Measurements from ENCODE around the gene PAQR6.

PAQR6 gene, protein sequence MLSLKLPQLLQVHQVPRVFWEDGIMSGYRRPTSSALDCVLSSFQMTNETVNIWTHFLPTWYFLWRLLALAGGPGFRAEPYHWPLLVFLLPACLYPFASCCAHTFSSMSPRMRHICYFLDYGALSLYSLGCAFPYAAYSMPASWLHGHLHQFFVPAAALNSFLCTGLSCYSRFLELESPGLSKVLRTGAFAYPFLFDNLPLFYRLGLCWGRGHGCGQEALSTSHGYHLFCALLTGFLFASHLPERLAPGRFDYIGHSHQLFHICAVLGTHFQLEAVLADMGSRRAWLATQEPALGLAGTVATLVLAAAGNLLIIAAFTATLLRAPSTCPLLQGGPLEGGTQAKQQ

DNA sequence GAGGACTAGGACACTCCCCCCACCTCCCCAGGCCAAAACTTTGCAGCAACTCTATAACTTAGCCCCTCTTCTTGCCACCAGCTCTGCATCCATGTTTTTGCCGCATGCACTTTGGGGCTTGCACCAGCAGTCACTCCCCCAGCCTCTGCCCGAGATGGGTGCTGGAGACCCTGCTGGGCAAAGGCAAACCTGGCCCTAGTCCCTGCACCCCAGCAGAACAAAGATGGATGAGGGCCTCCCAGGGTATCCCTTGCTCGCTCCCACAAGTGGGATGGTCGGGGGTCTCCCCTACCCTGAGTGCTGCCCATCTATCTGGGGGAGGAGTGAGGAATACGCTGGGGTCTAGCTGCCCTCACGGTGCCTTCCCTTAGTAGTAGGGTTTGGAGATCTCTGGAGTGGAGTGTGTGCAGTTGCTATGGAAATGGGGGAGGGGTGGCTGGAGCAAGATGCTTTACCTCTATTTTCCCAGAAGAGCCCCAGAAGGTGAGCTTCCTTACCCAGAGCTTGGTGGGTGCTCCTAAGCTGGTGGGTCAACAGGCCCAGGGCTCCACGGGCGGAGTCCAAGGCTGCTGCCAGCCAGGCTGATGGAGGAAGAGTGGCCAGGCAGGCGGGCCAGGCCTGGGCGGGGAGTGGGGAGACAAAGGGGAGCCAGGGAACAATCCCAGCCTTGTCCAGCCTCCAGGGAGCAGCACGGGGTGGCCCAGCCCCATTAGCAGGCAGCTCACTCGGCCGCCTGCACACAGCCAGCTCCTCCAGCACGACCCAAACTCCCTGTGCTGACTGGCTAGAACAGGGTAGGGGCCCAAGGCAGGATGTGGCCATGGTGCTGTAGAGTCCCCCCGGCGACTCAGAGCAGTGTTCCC is at the start of gene PAQR6:
Gene PAQR6 (minus strand): TSS at position 597 of the 863 bp plus-strand sequence. CDS start 1,325 bp downstream, outside the sequence.
- TF ChIP-seq, protein P1, sequence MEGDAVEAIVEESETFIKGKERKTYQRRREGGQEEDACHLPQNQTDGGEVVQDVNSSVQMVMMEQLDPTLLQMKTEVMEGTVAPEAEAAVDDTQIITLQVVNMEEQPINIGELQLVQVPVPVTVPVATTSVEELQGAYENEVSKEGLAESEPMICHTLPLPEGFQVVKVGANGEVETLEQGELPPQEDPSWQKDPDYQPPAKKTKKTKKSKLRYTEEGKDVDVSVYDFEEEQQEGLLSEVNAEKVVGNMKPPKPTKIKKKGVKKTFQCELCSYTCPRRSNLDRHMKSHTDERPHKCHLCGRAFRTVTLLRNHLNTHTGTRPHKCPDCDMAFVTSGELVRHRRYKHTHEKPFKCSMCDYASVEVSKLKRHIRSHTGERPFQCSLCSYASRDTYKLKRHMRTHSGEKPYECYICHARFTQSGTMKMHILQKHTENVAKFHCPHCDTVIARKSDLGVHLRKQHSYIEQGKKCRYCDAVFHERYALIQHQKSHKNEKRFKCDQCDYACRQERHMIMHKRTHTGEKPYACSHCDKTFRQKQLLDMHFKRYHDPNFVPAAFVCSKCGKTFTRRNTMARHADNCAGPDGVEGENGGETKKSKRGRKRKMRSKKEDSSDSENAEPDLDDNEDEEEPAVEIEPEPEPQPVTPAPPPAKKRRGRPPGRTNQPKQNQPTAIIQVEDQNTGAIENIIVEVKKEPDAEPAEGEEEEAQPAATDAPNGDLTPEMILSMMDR (IDR thresholded peaks at IDR 0.05; ENCODE audit: insufficient read depth, low read depth, low read length, missing control alignments), result no peak
- no peak for DNase-seq (ENCODE audit: low read depth)
- H3K4me3 ChIP-seq (ENCODE audit: low read depth, low read length), result no peak within 1 kb of the TSS

DNA sequence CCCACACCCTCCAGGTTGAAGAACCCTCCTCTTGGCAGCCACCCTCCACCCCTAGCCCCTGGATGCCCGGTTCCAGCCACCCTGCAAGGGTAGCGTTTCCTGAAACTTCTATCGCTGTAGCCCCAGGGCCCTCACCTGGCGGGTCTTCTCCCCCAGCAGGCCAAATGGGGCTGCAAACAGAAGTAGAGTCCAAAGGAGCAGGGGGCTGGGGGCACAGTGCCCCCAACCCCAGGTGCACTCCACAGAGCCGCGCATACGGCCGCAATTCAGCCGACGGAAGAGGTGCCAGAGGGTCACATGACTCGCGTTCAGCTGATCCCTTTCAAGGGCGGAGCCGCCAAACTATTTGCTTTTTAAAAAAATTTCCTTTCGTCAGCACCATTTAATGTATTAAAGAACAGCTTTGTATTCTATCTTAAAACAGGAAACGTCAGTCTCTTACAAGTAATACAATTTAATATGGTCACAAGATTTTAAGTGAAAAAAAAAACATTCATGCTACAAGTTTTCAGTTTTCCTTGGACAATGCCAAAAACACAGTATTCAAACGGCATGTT is 47.6 kb upstream of the PAQR6 start, which contains the start of gene GLMP:
Gene GLMP (minus strand): TSS at position 289 of the 557 bp plus-strand sequence. CDS start 34 bp downstream, at position 255.
- TF ChIP-seq, protein P1 (IDR thresholded peaks at IDR 0.05; ENCODE audit: insufficient read depth, low read depth, low read length, missing control alignments), result no peak
- H3K4me3 ChIP-seq (ENCODE audit: low read depth, low read length), result peak within 1 kb of the TSS; percentile 99
- peak; percentile 59 for DNase-seq (ENCODE audit: low read depth)

DNA sequence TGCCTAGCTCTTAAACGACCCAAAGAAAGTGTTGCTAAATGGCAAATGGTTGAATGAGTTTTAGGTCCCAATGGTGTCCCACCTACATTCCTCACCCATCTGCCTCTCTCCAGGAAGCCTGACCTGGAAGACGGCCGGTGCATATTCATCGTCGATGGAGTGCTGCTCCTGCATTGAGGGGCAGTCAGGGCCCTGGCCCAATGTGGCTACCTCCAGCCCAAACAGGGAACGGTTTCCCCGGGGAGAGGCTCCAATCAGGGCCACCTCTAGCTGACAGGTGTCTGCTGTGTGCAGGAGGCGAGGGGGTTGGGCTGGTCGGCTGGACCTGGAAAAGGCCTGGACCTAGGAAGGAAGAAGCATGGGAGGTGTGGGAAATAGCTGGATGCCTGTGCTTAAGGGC is 46.0 kb upstream of the PAQR6 start:
- TF ChIP-seq, protein P1 (IDR thresholded peaks at IDR 0.05; ENCODE audit: insufficient read depth, low read depth, low read length, missing control alignments), result no peak
- H3K4me3 ChIP-seq (ENCODE audit: low read depth, low read length), result no peak overlapping the region
- no peak for DNase-seq (ENCODE audit: low read depth)

DNA sequence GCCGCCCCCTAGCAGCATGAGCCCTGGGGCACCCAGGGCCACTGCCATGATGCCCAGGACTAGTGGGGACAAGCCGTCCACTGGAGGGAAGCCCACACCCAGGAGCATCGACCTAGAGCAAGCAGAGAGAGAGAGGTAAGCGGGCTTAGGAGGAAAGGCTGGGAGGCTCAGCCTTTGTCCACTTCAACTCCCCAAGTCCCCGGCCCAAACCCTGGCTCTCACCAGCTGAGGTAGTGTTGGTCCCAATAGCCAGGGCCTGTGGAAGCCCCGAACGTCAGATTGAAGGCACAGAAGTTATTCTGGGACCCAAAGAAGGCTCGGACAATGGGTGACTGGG is 45.2 kb upstream of the PAQR6 start:
- no peak overlapping the region for H3K4me3 ChIP-seq (ENCODE audit: low read depth, low read length)
- no peak for DNase-seq (ENCODE audit: low read depth)
- TF ChIP-seq, protein P1 (IDR thresholded peaks at IDR 0.05; ENCODE audit: insufficient read depth, low read depth, low read length, missing control alignments), result no peak

DNA sequence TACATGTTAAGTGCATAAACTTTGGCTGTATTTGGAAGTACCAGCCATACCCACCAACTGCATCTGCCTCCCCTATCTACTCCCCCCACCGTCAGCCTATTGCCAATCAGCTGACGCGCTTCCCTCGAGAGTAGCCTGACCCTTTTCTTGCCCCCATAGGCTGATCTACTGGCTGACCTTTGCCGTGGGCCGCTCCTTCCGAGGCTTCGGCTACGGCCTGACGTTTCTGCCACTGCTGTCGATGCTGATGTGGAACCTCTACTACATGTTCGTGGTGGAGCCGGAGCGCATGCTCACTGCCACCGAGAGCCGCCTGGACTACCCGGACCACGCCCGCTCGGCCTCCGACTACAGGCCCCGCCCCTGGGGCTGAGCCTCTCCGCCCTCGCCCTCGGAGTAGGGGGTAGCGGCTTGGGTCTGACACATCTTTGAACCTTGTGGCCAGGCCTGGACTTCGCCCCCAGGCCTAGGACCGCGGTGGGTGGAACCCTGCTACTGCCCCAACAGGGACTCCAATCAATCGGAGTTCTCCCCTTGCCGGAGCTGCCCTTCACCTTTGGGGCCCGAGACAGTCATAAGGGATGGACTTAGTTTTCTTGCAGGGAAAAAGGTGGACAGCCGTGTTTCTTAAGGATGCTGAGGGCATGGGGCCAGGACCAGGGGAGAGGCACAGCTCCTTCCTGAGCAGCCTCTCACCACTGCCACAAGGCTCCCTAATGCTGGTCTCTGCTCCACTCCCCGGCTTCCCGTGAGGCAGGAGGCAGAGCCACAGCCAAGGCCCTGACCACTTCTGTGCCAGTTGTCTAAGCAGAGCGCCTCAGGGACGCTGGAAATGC is 43.6 kb upstream of the PAQR6 start:
- no peak overlapping the region for H3K4me3 ChIP-seq (ENCODE audit: low read depth, low read length)
- DNase-seq (ENCODE audit: low read depth), result no peak
- TF ChIP-seq, protein P1 (IDR thresholded peaks at IDR 0.05; ENCODE audit: insufficient read depth, low read depth, low read length, missing control alignments), result no peak

DNA sequence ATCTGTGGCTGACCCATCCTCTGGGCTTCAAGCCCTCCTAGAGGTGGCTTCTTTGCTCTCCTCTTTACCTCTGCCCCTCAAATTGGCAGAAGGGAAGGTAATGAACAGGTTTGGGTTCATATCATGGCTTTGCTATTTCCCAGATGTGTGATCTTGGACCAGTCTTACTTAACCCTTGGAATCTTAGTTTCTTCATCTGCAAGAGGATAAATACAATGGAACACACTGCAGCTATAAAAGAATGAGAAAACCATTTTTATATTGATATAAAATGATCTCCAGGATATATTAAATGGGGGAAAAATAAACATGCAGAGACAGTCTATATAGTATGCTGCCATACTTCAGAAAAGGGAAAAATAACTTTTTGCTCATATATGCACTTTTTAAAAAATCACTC is 42.0 kb upstream of the PAQR6 start:
- no peak for DNase-seq (ENCODE audit: low read depth)
- TF ChIP-seq, protein P1 (IDR thresholded peaks at IDR 0.05; ENCODE audit: insufficient read depth, low read depth, low read length, missing control alignments), result no peak
- H3K4me3 ChIP-seq (ENCODE audit: low read depth, low read length), result no peak overlapping the region

All from GM12865 (cell line).